Kidney epithelial cell (primary cell): ENCODE results near the gene UBQLN4. TPM values are rescaled to one million over a fixed set of nuclear protein-coding genes. Genes with fewer than 3 reads are reported as not detected.

Experiments
- DNase-seq: peaks from one replicate; pipeline ENCODE4 v3.0.0-alpha.2; 2010; ENCODE audit warnings: low read depth
- H3K27me3 ChIP-seq: 2 replicates; pipeline ENCODE4 v1.6.0; 2011; ENCODE audit warnings: low read length; ENCODE audit not compliant: control insufficient read depth, insufficient read depth
- H3K36me3 ChIP-seq: 2 replicates; pipeline ENCODE4 v1.5.1; 2011; ENCODE audit warnings: low read length; ENCODE audit not compliant: control insufficient read depth, insufficient read depth
- H3K4me3 ChIP-seq: 2 replicates; pipeline ENCODE4 v1.5.1; 2011; ENCODE audit warnings: low read depth, mild to moderate bottlenecking, control low read depth, low read length
- total RNA-seq: library from RNA; depleted of rRNA; stranded (reverse); fragments of >200 nt; gene quantifications from 2 replicates; pipeline ENCODE4 v1.2.3, GENCODE V29; 2015
- TF ChIP-seq, protein P1 (sequence below): IDR thresholded peaks from 2 replicates; pipeline ENCODE4 v1.5.1; 2011; ENCODE audit warnings: mild to moderate bottlenecking, moderate library complexity, low read length, control low read depth, inconsistent platforms; ENCODE audit not compliant: insufficient read depth, poor library complexity, severe bottlenecking

UBQLN4 gene
- total RNA-seq, 1 donor from 2014 or later = 28.2 TPM

DNA sequence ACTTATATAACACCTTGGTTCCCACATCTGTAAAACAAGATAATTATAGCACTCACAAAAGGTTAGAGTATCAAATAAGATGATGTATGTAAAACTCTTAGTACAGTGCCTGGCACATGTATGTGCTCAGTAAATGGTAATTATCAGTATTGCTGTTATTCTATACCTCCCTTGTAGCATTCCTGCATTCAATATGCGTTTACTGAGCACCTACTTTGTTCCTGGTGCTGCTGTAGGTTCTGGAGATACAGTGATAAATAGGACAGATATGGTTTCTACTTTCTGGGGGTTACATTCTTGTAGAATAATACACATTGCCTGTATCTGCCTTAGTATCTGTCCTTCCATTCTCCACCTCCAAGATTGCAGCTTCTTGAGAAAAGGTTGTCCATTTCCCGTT lies 31.6 kb downstream of the UBQLN4 start:
- TF ChIP-seq, protein P1, sequence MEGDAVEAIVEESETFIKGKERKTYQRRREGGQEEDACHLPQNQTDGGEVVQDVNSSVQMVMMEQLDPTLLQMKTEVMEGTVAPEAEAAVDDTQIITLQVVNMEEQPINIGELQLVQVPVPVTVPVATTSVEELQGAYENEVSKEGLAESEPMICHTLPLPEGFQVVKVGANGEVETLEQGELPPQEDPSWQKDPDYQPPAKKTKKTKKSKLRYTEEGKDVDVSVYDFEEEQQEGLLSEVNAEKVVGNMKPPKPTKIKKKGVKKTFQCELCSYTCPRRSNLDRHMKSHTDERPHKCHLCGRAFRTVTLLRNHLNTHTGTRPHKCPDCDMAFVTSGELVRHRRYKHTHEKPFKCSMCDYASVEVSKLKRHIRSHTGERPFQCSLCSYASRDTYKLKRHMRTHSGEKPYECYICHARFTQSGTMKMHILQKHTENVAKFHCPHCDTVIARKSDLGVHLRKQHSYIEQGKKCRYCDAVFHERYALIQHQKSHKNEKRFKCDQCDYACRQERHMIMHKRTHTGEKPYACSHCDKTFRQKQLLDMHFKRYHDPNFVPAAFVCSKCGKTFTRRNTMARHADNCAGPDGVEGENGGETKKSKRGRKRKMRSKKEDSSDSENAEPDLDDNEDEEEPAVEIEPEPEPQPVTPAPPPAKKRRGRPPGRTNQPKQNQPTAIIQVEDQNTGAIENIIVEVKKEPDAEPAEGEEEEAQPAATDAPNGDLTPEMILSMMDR = no peak
- H3K36me3 ChIP-seq = no peaks in the 10 kb centered on the region
- no peak overlapping the region for H3K4me3 ChIP-seq
- no peaks in the 10 kb centered on the region for H3K27me3 ChIP-seq
- DNase-seq = no peak

DNA sequence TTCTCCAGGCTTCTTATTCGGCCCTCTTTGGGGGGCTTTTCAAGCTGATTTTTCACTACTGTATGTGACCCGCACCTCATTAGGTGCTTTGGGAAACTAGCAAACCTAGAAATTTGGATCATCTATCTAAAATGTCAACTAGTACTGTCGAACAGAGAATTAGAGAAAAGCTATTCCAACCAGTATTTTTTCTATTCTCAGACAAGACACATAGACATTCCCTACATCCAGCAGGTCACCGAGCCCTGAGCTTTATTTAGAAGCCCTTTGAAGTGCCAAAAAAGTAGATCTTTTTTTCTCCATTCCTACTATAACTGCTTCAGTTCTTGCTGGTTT lies 32.5 kb downstream of the UBQLN4 start:
- H3K27me3 ChIP-seq = no peaks in the 10 kb centered on the region
- peak overlapping the region; percentile 87 for H3K4me3 ChIP-seq
- peaks cover 2% of the 10 kb centered on the region for H3K36me3 ChIP-seq
- no peak for DNase-seq
- TF ChIP-seq, protein P1 = no peak

DNA sequence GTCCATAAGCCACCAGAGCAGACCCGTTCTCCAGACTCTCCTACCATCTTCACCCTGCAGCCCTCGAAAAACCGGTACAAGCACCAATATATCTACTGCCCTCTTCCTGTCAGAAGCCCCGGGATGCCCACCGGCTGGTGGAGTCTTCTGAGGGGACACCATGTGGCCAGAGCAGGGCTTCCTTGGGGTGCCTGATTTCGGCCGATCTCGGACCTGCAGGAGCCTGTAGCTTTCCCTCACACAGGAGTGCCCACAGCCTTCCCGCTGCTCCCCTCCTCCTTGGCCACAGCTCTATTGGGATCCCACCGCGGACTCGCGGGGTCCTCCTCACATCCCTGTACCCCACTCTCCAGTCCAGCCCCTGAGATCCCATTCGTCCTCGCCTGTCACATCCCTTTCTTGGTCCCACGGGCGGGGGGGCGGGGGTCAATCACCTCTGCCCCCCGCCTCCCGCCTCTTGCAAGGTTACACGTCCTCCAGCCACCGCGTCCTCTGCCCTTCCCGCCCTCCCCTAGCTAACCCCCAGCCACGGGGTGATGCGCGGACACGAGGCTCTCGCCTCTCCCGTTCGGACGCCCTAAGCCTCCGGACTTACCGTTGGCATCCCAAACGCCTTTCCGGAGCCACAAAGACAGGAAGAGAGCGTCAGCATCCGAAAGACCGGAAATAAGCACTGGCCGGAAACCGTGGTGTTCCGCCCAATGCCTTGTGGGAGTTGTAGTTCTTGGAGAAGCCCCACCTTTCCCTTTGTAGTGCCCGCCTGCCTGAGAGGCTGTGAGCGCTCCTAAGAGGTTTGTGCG lies 33.1 kb downstream of the UBQLN4 start, which contains the start of gene SSR2:
Gene SSR2, minus strand, starts transcription at position 659 of the 800 bp plus-strand sequence. CDS start 784 bp downstream, outside the sequence.
- peaks cover 2% of the 10 kb centered on the region for H3K36me3 ChIP-seq
- TF ChIP-seq, protein P1 = no peak
- peak; percentile 80 for DNase-seq
- H3K27me3 ChIP-seq = no peaks in the 10 kb centered on the region
- H3K4me3 ChIP-seq = peak within 1 kb of the TSS; percentile 87

GRCh38 chr1:156019946-156020292 lies 33.7 kb downstream of the UBQLN4 start:
- Histone ChIP-seq H3K36me3 (peaks cover 2% of the 10 kb centered on the region), H3K27me3 (no peaks in the 10 kb centered on the region), H3K4me3 (peak overlapping the region; percentile 87)
- no peak for DNase-seq
- TF ChIP-seq, protein P1 = no peak

- H3K36me3 ChIP-seq = peaks cover 4% of the 10 kb centered on the region
- DNase-seq = no peak
- H3K4me3 ChIP-seq = no peak overlapping the region
- TF ChIP-seq, protein P1 = no peak
- H3K27me3 ChIP-seq = no peaks in the 10 kb centered on the region
Observed at GRCh38 chr1:156014829-156015228, 38.8 kb downstream of the UBQLN4 start.

- peaks cover 6% of the 10 kb centered on the region for H3K36me3 ChIP-seq
- TF ChIP-seq, protein P1 = no peak
Observed at GRCh38 chr1:156012051-156012817, 41.4 kb downstream of the UBQLN4 start.

More at GRCh38 chr1:156012051-156012817, 41.4 kb downstream of the UBQLN4 start:
- no peak for DNase-seq
- no peaks in the 10 kb centered on the region for H3K27me3 ChIP-seq
- H3K4me3 ChIP-seq = no peak overlapping the region
